CD14-positive monocyte (primary cell): ENCODE results near the gene RCAN3. TPM values are rescaled to one million over a fixed set of nuclear protein-coding genes. Genes with fewer than 3 reads are reported as not detected.

Source experiments
- DNase-seq, 3 donors: peaks; one replicate each; pipeline ENCODE4 v3.0.0-alpha.2; 2011 to 2022
- H2AFZ ChIP-seq: 2 replicates; pipeline ENCODE4 v1.6.0; 2012; ENCODE audit warnings: mild to moderate bottlenecking, low read depth, low read length, inconsistent platforms; ENCODE audit not compliant: insufficient read depth, poor library complexity, severe bottlenecking
- H3K27ac ChIP-seq, 2 donors: 1 replicate in 1 of 2; 2 replicates in 1 of 2; pipeline ENCODE4 v1.5.1; 2012 to 2013; ENCODE audit warnings: low read length in 2 of 2, control low read depth in 1 of 2, inconsistent platforms in 1 of 2, low read depth in 1 of 2, mild to moderate bottlenecking in 1 of 2
- H3K27me3 ChIP-seq, 2 donors: one replicate each; pipeline versions ENCODE4 v1.6.0 to v1.6.1; 2011 to 2013; ENCODE audit warnings: low read length in 2 of 2; ENCODE audit not compliant: control insufficient read depth in 2 of 2, insufficient read depth in 2 of 2
- H3K36me3 ChIP-seq, 2 donors: replicated peaks in 1 of 2; 1 replicate in 1 of 2; 2 replicates in 1 of 2; pipeline versions ENCODE4 v1.5.1 to v1.6.1; 2012 to 2013; ENCODE audit warnings: low read length in 2 of 2, control low read depth in 1 of 2, inconsistent platforms in 1 of 2, mild to moderate bottlenecking in 1 of 2; ENCODE audit not compliant: insufficient read depth in 2 of 2, control insufficient read depth in 1 of 2
- H3K4me1 ChIP-seq, 2 donors: 1 replicate in 1 of 2; 2 replicates in 1 of 2; pipeline versions ENCODE4 v1.5.1 to v1.6.1; 2012 to 2013; ENCODE audit warnings: low read length in 2 of 2, control low read depth in 1 of 2, inconsistent platforms in 1 of 2, mild to moderate bottlenecking in 1 of 2, moderate library complexity in 1 of 2; ENCODE audit not compliant: insufficient read depth in 2 of 2, control insufficient read depth in 1 of 2
- H3K4me2 ChIP-seq: replicated peaks from 2 replicates; pipeline ENCODE3; 2012; ENCODE audit warnings: low read length, moderate library complexity, mild to moderate bottlenecking; ENCODE audit not compliant: poor library complexity, severe bottlenecking; ENCODE audit errors: extremely low read depth
- H3K4me3 ChIP-seq, 3 experiments: fragments of 200-600 bp in 1 of 3; sonication (generic) in 1 of 3; replicated peaks in 1 of 3; 1 replicate in 2 of 3; 2 replicates in 1 of 3; pipeline ENCODE4 v1.5.1; 2011 to 2013; ENCODE audit warnings: low read length in 3 of 3, mild to moderate bottlenecking in 3 of 3, control low read depth in 2 of 3, low read depth in 2 of 3, inconsistent platforms in 1 of 3, moderate library complexity in 1 of 3
- H3K79me2 ChIP-seq: 2 replicates; pipeline ENCODE4 v1.6.0; 2012; ENCODE audit warnings: mild to moderate bottlenecking, control low read depth, inconsistent platforms, low read length, moderate library complexity; ENCODE audit not compliant: insufficient read depth
- H3K9ac ChIP-seq: 2 replicates; pipeline ENCODE4 v1.6.0; 2017; ENCODE audit warnings: low read length, mild to moderate bottlenecking; ENCODE audit not compliant: insufficient read depth, poor library complexity, severe bottlenecking
- H3K9me3 ChIP-seq, 2 donors: replicated peaks in 1 of 2; 1 replicate in 1 of 2; 2 replicates in 1 of 2; pipeline versions ENCODE4 v1.5.1 to v1.6.1; 2012 to 2013; ENCODE audit warnings: low read length in 2 of 2, control low read depth in 1 of 2; ENCODE audit not compliant: control insufficient read depth in 1 of 2, insufficient read depth in 1 of 2
- H4K20me1 ChIP-seq: 2 replicates; pipeline ENCODE4 v1.6.0; 2012; ENCODE audit warnings: mild to moderate bottlenecking, low read length, control low read depth, moderate library complexity; ENCODE audit not compliant: insufficient read depth
- H3K27ac Mint-ChIP-seq, 7 donors: one replicate each; pipeline ENCODE4 v1.8.0; 2020; ENCODE audit warnings: mild to moderate bottlenecking in 7 of 7, mixed read lengths in 7 of 7, moderate library complexity in 6 of 7, inconsistent platforms in 2 of 7
- H3K27me3 Mint-ChIP-seq, 3 donors: one replicate each; pipeline ENCODE4 v1.8.0; 2021 to 2022; ENCODE audit warnings: low read depth in 3 of 3, mild to moderate bottlenecking in 3 of 3, mixed read lengths in 3 of 3, moderate library complexity in 3 of 3, inconsistent platforms in 1 of 3
- H3K36me3 Mint-ChIP-seq, 2 donors: one replicate each; pipeline ENCODE4 v1.8.0; 2020; ENCODE audit warnings: mixed read lengths in 2 of 2, inconsistent platforms in 1 of 2, mild to moderate bottlenecking in 1 of 2
- H3K4me1 Mint-ChIP-seq: one replicate; pipeline ENCODE4 v1.8.0; 2020; ENCODE audit warnings: mild to moderate bottlenecking, mixed read lengths
- H3K4me3 Mint-ChIP-seq, 2 donors: one replicate each; pipeline ENCODE4 v1.8.0; 2020; ENCODE audit warnings: mild to moderate bottlenecking in 2 of 2, mixed read lengths in 2 of 2, moderate library complexity in 1 of 2
- H3K9me3 Mint-ChIP-seq, 7 donors: one replicate each; pipeline ENCODE4 v1.8.0; 2020 to 2022; ENCODE audit warnings: mixed read lengths in 7 of 7, mild to moderate bottlenecking in 6 of 7, moderate library complexity in 6 of 7, inconsistent platforms in 2 of 7
- WGBS: methylation state at CpG from one replicate; pipeline ENCODE4 v1.1.5; 2013; ENCODE audit warnings: missing lambda C conversion rate; ENCODE audit not compliant: insufficient coverage; 5-methylcytosine and 5-hydroxymethylcytosine counted together
- intact Hi-C, 2 donors: fragments of 100-400 bp; cut with micrococcal nuclease; formaldehyde crosslinking; loops; one replicate each; pipeline versions ENCODE4 v1.15.0 to v1.15.1; 2023
- polyA plus RNA-seq, 3 donors: library from polyadenylated mRNA; depleted of rRNA in 1 of 3; unstranded in 2 of 3; stranded (reverse) in 1 of 3; fragments of 300-500 nt in 2 of 3; fragments of >200 nt in 1 of 3; fragmentation: Illumina TruSeq in 2 of 3; gene quantifications; 1 replicate in 2 of 3; 2 replicates in 1 of 3; pipeline ENCODE4 v1.2.3, GENCODE V29; 2012 to 2021
- TF ChIP-seq, protein P1 (sequence below): fragments of 200-600 bp; IDR thresholded peaks from one replicate; pipeline ENCODE4 v1.8.0; 2022; ENCODE audit warnings: antibody characterized with exemption, mild to moderate bottlenecking

The RCAN3 gene
- polyA plus RNA-seq, 3 donors = 7.1 to 9.1 (median 8.8) TPM

DNA sequence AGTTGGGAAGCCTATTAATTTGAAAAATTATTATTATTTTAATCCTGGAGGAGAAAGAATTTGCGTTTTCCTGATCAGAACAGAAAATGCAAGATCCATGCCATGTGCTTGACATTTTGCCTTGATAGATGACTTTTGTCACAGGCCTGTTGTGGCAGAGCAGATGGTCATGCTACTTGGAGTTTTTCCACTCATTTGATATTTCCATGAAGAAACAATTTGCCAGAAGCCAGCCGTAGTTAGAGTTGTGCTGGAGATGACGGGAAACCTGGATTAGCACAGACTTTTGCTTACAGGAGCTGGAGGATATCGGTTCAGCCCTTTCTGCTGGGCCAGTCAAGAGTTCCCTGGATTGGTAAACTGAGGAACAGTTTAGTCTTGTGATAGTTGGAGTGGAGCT, 3.2 kb downstream of the RCAN3 start:
- H3K4me1 ChIP-seq = peaks cover 18 to 27% of the 10 kb centered on the region in 2 donors
- 94% methylated on average over 3 of the region's 4 CpGs for WGBS

DNA sequence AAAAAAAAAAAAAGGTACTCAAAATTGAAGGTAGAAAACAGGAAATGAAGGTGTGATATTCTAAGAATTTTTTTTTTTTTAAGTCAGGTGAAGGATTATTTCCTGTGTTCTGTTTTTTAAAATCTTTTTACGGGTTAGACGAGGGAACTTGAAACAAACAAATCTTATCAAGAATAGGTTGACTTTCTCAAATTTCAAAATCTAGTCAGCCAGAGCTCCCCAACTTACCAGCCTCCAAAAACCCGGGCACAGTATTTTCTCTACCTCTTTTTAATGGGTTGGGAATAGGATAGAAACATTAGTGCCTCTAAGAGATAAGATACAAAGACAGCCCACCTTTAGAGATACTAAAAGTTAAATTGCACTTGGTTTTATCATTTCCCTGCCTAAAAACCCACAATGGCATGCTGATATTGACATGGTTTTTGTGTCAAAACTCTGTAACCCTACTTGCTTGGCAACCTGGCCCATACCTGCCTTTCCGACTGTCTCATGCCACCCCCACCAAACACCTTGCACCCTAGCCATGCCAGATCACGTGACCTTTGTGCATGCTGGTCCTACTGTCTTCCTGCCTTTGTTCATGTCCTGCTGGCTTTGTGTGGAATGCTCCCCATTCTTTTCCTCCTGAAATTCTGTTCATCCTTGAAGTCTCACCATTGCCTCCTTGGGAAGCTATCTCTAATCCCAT, 4.2 kb downstream of the RCAN3 start:
- no peak overlapping the region for H3K4me3 ChIP-seq

More for the DNA sequence above, 3.2 kb downstream of the RCAN3 start:
- Mint-ChIP-seq H3K9me3 (no peaks in the 10 kb centered on the region), H3K36me3 (peaks cover 18% of the 10 kb centered on the region in 2 donors), H3K4me3 (no peak overlapping the region), H3K27ac (no peak overlapping the region), H3K4me1 (peaks cover 32% of the 10 kb centered on the region), H3K27me3 (peaks cover 0 to 1% (median 0%) of the 10 kb centered on the region in 3 donors)
- H3K4me2 ChIP-seq = no peak overlapping the region
- H3K9ac ChIP-seq = no peak overlapping the region
- no peaks in the 10 kb centered on the region for H3K36me3 ChIP-seq
- peaks cover 57% of the 10 kb centered on the region for H3K79me2 ChIP-seq
- no peak overlapping the region for H3K27ac ChIP-seq
- no peak for DNase-seq
- TF ChIP-seq, protein P1, sequence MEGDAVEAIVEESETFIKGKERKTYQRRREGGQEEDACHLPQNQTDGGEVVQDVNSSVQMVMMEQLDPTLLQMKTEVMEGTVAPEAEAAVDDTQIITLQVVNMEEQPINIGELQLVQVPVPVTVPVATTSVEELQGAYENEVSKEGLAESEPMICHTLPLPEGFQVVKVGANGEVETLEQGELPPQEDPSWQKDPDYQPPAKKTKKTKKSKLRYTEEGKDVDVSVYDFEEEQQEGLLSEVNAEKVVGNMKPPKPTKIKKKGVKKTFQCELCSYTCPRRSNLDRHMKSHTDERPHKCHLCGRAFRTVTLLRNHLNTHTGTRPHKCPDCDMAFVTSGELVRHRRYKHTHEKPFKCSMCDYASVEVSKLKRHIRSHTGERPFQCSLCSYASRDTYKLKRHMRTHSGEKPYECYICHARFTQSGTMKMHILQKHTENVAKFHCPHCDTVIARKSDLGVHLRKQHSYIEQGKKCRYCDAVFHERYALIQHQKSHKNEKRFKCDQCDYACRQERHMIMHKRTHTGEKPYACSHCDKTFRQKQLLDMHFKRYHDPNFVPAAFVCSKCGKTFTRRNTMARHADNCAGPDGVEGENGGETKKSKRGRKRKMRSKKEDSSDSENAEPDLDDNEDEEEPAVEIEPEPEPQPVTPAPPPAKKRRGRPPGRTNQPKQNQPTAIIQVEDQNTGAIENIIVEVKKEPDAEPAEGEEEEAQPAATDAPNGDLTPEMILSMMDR = no peak
- no peak overlapping the region for H3K4me3 ChIP-seq
- intact Hi-C loops = loop anchor here in 1 of 2 donors (5.0 kb wide), 1 partner anchor 34 kb away; no protein-coding TSS in a partner anchor
- H2AFZ ChIP-seq = no peak overlapping the region
- no peaks in the 10 kb centered on the region for H4K20me1 ChIP-seq
- no peaks in the 10 kb centered on the region for H3K9me3 ChIP-seq
- H3K27me3 ChIP-seq = no peaks in the 10 kb centered on the region

More for the DNA sequence above, 4.2 kb downstream of the RCAN3 start:
- H3K4me2 ChIP-seq = no peak overlapping the region
- H3K4me3 Mint-ChIP-seq = no peak overlapping the region
- H4K20me1 ChIP-seq = no peaks in the 10 kb centered on the region
- no peak overlapping the region for H3K9ac ChIP-seq
- no peaks in the 10 kb centered on the region for H3K9me3 ChIP-seq
- WGBS = 80% methylated on average over 1 of the region's 5 CpGs
- no peak overlapping the region for H3K27ac Mint-ChIP-seq
- H3K9me3 Mint-ChIP-seq = no peaks in the 10 kb centered on the region
- peaks cover 7 to 16% of the 10 kb centered on the region in 2 donors for H3K4me1 ChIP-seq
- H3K36me3 ChIP-seq = no peaks in the 10 kb centered on the region
- no peak overlapping the region for H2AFZ ChIP-seq
- no peaks in the 10 kb centered on the region for H3K27me3 ChIP-seq
- H3K27me3 Mint-ChIP-seq = peaks cover 0 to 1% (median 0%) of the 10 kb centered on the region in 3 donors
- peaks cover 65% of the 10 kb centered on the region for H3K79me2 ChIP-seq
- H3K27ac ChIP-seq = no peak overlapping the region
- H3K4me1 Mint-ChIP-seq = peaks cover 25% of the 10 kb centered on the region
- DNase-seq = no peak
- intact Hi-C loops = loop anchor here in 1 of 2 donors (5.0 kb wide), 1 partner anchor 35 kb away; no protein-coding TSS in a partner anchor
- TF ChIP-seq, protein P1 = no peak
- peaks cover 21 to 23% of the 10 kb centered on the region in 2 donors for H3K36me3 Mint-ChIP-seq
